GF-D8 (cell line): ENCODE data around the gene JCAD.
"Not testable (repeated sequence)": the region's sequence is repeated elsewhere in the genome, so short reads cannot be mapped to it uniquely, and the experiment has no call there.

Source experiments
- DNase-seq: peaks from one replicate; lab custom pipeline; 2025; lab: John Stamatoyannopoulos, UW

Gene JCAD

GRCh38 chr10:30059209-30060107, at the start of gene JCAD:
Gene JCAD, minus strand, starts transcription at chr10:30059586. Its CDS starts 11,774 bp downstream, at chr10:30047812.
- no peak for DNase-seq

DNA sequence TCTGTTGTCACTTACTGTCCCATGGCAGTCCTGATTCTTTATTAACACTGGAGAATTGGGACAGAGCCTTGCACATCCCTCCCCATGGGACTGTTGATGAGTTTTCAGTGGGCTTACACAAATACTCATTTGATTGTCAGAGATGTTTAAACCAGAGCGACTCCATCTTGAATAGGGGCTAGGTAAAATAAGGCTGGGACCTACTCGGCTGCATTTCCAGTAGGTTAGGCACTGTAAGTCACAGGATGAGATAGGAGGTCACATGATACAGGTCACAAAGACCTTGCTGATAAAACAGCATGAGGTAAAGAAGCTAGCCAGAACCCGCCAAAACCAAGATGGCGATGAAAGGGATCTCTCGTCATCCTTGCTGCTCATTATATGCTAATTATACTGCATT, 47.6 kb upstream of the JCAD start:
- no peak for DNase-seq

DNA sequence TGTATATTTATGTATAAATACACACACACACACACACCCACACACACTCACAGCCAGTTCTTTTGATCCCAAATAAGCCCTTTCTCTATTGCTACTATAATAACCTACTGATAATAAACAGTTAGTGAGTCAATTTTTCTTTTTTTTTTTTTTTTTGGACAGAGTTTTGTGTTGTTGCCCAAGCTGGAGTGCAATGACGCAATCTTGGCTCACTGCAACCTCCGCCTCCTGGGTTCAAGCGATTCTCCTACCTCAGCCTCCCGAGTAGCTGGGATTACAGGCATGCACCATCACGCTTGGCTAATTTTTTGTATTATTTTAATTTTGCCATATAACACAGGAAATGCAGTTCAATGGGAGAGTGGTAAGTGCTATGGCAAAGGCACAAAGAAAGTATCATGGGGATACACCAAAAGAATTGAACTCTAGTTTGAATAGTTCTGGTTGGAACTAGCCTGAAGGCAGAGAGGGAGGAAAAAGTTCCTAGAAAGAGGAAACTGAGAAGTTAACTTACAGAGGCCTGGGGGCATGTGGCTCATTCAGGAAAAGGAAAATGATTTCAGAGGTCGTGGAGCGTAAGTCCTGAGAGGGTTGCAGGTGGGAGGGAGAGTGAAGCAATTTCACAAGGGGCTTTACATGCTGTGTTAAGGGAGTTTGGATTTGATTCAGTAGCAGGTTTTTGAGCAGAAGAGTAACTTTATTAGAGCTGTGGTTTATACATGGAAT, 44.4 kb upstream of the JCAD start:
- DNase-seq = peak; percentile 19

- DNase-seq = not testable (repeated sequence)
Measured at GRCh38 chr10:30099706-30100105, 40.3 kb upstream of the JCAD start.

DNA sequence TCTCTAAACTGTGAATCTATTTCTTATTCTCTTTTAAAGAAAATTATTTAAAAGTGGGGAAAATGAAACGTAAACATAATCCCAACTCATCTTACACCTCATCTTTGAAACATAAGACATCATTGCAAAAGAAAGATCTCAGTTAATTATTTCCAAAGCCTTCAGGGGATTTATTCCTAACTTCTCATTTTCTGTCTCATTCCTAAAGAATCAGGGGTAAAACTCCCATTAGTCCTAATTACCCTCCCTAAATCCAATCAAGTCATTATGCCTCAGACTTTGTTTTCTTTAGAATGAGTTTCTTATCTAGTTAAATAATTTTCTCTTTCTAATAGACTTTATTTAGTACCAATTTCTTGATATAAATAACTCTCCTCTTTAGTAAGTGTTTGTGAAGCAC, 39.7 kb upstream of the JCAD start:
- no peak for DNase-seq

DNA sequence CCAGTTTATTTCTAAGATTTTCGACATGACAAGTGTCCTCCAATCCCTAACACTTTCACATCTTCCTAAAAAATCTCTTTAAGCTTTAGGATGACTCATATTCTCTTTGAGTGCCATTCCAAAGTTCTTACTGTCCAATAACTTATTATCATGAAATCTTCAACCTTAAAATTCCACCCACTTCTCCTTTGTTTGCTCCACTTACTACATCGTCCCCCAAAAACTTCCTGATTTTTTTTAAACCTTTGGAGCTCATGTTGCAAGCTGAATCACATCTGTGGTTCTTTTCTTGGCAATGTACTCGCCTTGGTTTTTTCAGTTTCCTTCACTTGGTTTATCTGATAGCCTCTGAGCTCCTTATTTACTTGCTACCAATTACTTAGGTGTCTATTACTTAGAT, 39.2 kb upstream of the JCAD start:
- DNase-seq = no peak

GRCh38 chr10:30096564-30096963, 37.2 kb upstream of the JCAD start:
- DNase-seq = no peak

DNA sequence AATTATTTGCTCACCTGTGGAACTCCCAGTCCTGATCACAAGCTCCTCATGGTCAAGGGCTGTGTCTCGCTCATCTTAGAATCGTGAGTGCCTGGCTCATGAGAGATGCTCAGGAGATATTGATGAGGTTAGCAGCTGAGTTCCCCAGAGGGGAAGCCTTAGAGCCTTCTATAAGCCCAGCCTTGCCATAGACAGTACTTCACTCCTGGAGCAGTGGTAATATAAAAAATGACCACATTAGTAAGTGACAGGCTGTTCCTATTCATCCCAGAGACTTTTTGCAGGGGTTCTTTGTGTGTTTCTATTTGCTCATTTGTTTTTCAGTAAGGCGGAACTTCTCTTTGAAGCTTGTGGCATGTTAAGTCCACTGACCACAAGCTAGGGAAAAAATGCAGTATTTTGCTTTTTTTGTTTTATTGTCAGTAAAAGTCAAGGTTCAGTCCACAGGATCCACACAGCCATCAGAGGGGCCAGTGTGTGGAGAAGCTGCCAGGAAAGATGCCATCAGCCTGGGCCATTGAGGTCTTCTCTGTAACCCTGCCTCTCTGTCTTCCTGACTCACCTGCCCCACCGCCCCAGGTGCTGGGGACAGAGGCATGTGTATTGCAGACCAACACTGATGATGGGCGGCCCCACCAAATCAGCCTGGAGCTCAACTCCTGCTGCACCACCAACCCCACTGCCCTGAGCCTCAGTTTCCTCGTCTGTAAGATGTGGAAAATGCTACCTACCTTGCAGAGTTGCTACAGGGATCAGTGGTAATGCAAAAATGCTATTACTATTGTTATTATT, 36.4 kb upstream of the JCAD start:
- no peak for DNase-seq

GRCh38 chr10:30094601-30095000, 35.2 kb upstream of the JCAD start:
- DNase-seq = no peak

DNA sequence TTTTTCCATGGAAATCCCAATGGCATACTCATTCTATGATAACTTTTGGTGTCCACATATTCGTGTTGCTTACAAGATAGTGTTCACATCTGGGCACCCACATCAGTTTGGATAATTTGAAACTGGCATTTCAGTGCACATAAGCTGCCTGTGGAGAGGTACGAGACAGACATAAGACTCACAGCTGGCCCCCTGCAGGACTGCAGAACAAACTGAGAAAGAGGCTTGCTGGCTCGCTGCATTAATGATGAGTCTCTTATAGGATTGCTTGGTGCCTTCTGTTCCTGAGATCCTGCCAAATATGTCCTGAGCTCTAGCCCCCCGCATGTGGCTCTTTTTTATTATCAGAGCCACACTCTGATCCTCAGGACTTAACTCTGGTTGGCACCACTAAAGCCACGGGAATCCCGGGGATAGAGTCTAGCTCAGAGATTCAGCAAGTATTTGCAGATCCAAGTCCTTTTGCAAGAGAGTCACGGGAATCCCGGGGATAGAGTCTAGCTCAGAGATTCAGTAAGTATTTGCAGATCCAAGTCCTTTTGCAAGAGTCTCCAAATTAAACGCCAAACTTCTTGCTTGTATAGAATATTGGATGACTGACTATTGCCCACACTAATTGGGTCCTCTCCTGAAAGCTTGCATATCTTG, 34.0 kb upstream of the JCAD start:
- DNase-seq = no peak

- DNase-seq = no peak
Measured at GRCh38 chr10:30092151-30092790, 32.9 kb upstream of the JCAD start.

GRCh38 chr10:30091136-30091535, 31.8 kb upstream of the JCAD start:
- DNase-seq = no peak

DNA sequence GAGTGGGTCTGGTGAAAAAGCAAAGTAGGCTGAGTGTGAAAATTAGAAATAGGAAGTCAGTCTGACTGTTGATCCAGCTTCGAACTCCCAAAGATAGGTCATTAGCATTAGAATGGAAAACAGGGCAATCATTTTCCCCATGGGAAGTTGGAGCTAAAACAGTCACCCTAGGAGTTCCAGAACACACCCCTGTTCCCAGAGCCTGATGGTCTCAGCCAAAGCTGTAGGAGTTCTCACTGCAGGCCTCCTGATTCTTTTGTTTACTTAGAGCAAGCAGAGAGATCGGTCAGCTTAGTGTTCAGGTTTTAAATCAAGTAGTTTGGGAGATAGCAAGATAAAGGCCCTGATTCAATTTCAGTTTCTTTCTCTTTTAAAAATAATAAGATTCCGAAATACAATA, 28.8 kb upstream of the JCAD start:
- DNase-seq = no peak

DNA sequence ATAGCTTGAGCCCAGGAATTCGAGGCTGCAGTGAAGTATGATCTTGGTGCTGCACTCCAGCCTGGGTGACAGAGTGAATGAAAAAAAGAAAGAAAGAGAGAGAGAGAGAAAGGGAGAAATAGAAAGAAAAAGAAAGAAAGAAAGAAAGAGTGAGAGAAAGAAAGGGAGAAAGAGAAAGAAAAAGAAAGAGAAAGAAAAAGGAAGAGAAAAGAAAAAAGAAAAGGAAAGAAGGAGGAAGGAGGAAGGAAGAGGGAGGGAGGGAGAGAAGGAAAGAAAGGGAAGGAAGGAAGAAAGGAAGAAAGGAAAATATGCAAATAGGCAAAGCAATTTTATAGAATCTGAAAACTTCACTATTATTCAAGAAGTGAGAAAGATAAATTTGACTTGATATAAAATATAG, 24.5 kb upstream of the JCAD start:
- no peak for DNase-seq

DNA sequence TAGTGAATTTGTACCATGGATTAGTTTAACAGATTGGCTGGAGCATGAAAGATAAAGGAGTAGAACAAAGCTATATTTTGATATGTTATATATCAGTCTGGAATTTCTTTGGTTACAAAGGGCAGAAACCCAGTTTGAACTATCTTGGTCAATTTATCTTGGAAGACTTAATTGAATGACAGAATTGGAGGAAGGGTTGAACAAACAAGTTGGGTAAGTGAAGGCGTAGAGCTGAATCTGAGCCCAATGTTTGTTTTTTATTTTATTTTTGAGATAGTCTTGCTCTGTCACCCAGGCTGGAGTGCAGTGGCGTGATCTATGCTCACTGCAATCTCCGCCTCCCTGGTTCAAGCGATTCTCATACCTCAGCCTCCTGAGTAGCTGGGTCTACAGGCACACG, 21.8 kb upstream of the JCAD start:
- no peak for DNase-seq

GRCh38 chr10:30080161-30080560, 20.8 kb upstream of the JCAD start:
- DNase-seq = no peak

DNA sequence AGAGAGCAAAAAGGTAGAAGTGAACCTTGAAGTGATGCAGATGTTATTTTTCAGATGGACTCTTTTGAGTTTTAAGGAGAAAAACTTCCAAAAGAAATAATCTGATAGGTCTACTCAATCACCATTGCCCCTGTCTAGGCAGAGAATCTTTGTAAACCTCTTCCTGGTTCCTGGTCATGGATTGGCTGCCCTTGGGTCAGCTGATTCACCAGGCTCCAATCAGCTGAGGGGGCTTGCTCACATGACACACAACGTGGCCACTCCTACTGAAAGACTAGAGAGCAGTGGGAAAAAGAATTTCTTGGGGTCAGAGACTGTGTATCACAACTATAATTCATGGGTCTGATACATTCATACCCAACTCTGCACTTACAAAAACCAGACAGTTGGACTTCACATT, 20.0 kb upstream of the JCAD start:
- DNase-seq = no peak

GRCh38 chr10:30075481-30075880, 16.1 kb upstream of the JCAD start:
- DNase-seq = no peak

- no peak for DNase-seq
Measured at GRCh38 chr10:30074933-30075332, 15.5 kb upstream of the JCAD start.

GRCh38 chr10:30074090-30074489, 14.7 kb upstream of the JCAD start:
- DNase-seq = no peak

DNA sequence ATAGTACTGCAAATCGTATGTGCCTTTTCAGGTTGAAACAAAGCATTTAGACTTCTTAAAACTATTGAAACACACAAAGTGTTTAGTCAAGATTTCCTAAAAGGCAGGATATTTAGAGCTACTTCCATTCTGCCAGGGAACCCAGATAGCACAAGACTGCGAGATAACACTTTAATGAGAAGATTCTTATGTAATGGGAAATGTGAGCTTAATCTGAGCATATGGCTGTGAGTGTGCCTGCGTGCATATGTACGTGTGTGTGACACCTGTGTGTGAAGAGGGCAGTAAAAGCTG, 14.3 kb upstream of the JCAD start:
- no peak for DNase-seq
